A549 (cell line): Measurements from ENCODE around the gene VSX1.

Source experiments
- EP300 ChIP-seq, 2 experiments: fragments of >200 bp; sonication (Bioruptor Twin); formaldehyde crosslinking; IDR thresholded peaks; 2 replicates in 1 of 2; 3 replicates in 1 of 2; pipeline ENCODE4 v1.6.1; 2016 to 2017
- FOSL2 ChIP-seq, 2 experiments: fragments of 450-650 bp in 1 of 2; fragments of >200 bp in 1 of 2; sonication (Bioruptor Twin) in 1 of 2; formaldehyde crosslinking; IDR thresholded peaks; 2 replicates each; pipeline versions ENCODE4 v1.5.0 to v1.6.1; 2016 to 2020; ENCODE audit warnings: mild to moderate bottlenecking in 1 of 2, moderate library complexity in 1 of 2
- HDAC2 ChIP-seq: fragments of 200-600 bp; sonication (generic); IDR thresholded peaks from 2 replicates; pipeline ENCODE4 v1.6.1; 2016
- MYC ChIP-seq: IDR thresholded peaks from 2 replicates; pipeline ENCODE4 v1.6.1; 2012; ENCODE audit warnings: mild to moderate bottlenecking, inconsistent platforms, low read length, improper control_type of control experiment, borderline replicate concordance
- NFE2L2 ChIP-seq: fragments of 150-350 bp; conservative IDR thresholded peaks from 2 replicates; pipeline ENCODE4 v1.6.1; 2014; ENCODE audit warnings: low read length
- POLR2A ChIP-seq: IDR thresholded peaks from 2 replicates; pipeline ENCODE4 v1.6.1; 2012; ENCODE audit warnings: mild to moderate bottlenecking, low read length
- TP53 ChIP-seq: fragments of 250-450 bp; sonication (Bioruptor Pico); IDR thresholded peaks from 2 replicates; pipeline ENCODE4 v1.5.0; 2021; ENCODE audit warnings: mild to moderate bottlenecking, moderate library complexity
- ZFP36 ChIP-seq: fragments of 450-650 bp; IDR thresholded peaks from 2 replicates; pipeline ENCODE4 v1.6.1; 2014; ENCODE audit warnings: borderline replicate concordance; ENCODE audit not compliant: partially characterized antibody
- TF ChIP-seq, protein P1 (sequence below): fragments of >200 bp; sonication (Bioruptor Twin); formaldehyde crosslinking; IDR thresholded peaks from 3 replicates; pipeline ENCODE4 v1.5.1; 2016
- TF ChIP-seq, protein P2 (sequence below): IDR thresholded peaks from 2 replicates; pipeline ENCODE4 v1.6.1; 2012
- TF ChIP-seq, protein P3 (sequence below): IDR thresholded peaks from 2 replicates; pipeline ENCODE4 v1.6.1; 2012
- TF ChIP-seq, protein P4 (sequence below): fragments of 250-450 bp; sonication (Bioruptor Pico); IDR thresholded peaks from 2 replicates; pipeline ENCODE4 v1.5.0; 2021; ENCODE audit warnings: mild to moderate bottlenecking, moderate library complexity, borderline replicate concordance

DNA sequence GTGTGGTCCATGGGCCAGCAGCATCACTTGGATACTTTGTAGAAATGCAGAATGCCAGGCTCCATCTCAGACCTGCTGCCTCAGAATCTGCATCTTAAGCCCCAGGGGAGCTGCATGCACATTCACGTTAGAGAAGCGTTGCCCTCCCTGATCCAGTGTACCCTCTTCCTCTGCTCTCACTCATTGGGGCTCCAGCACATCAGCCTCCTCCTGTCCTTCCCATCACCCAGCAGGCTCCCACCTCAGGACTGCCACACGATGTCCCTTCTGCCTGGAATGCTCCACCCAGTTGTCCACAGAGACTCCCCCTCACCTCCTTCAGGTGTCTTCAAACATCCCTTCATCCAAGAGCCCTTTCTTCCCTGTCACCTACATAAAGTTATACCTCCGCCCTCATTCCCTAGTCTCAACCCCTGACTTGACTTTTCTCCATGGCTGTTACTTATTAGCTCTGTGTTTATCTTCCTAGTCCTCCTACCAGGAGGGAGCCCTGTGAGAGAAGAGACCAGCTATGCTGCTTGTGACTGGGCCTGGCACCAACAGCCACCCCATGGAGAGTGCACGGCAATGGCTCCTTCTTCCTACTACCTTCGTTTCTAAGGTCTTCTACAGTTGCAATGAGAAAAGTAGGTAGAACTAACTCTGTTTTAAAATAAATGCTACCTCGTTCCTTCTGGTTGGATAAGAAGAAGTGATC lies 20.7 kb downstream of the VSX1 start:
- TF ChIP-seq NFE2L2 (no peak), HDAC2 (no peak), POLR2A (no peak), TP53 (CRISPR knock-in tag) (no peak), MYC (no peak), ZFP36 (no peak), EP300 (IDR thresholded peaks at IDR 0.05) (no peak), FOSL2 (IDR thresholded peaks at IDR 0.05) (no peak), FOSL2 (CRISPR knock-in tag; IDR thresholded peaks at IDR 0.05) (no peak)
- TF ChIP-seq, protein P1, sequence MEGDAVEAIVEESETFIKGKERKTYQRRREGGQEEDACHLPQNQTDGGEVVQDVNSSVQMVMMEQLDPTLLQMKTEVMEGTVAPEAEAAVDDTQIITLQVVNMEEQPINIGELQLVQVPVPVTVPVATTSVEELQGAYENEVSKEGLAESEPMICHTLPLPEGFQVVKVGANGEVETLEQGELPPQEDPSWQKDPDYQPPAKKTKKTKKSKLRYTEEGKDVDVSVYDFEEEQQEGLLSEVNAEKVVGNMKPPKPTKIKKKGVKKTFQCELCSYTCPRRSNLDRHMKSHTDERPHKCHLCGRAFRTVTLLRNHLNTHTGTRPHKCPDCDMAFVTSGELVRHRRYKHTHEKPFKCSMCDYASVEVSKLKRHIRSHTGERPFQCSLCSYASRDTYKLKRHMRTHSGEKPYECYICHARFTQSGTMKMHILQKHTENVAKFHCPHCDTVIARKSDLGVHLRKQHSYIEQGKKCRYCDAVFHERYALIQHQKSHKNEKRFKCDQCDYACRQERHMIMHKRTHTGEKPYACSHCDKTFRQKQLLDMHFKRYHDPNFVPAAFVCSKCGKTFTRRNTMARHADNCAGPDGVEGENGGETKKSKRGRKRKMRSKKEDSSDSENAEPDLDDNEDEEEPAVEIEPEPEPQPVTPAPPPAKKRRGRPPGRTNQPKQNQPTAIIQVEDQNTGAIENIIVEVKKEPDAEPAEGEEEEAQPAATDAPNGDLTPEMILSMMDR: no peak
- TF ChIP-seq, protein P2, sequence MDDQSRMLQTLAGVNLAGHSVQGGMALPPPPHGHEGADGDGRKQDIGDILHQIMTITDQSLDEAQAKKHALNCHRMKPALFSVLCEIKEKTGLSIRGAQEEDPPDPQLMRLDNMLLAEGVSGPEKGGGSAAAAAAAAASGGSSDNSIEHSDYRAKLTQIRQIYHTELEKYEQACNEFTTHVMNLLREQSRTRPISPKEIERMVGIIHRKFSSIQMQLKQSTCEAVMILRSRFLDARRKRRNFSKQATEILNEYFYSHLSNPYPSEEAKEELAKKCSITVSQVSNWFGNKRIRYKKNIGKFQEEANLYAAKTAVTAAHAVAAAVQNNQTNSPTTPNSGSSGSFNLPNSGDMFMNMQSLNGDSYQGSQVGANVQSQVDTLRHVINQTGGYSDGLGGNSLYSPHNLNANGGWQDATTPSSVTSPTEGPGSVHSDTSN: no peak
- TF ChIP-seq, protein P3, sequence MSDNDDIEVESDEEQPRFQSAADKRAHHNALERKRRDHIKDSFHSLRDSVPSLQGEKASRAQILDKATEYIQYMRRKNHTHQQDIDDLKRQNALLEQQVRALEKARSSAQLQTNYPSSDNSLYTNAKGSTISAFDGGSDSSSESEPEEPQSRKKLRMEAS: no peak
- TF ChIP-seq, protein P4, sequence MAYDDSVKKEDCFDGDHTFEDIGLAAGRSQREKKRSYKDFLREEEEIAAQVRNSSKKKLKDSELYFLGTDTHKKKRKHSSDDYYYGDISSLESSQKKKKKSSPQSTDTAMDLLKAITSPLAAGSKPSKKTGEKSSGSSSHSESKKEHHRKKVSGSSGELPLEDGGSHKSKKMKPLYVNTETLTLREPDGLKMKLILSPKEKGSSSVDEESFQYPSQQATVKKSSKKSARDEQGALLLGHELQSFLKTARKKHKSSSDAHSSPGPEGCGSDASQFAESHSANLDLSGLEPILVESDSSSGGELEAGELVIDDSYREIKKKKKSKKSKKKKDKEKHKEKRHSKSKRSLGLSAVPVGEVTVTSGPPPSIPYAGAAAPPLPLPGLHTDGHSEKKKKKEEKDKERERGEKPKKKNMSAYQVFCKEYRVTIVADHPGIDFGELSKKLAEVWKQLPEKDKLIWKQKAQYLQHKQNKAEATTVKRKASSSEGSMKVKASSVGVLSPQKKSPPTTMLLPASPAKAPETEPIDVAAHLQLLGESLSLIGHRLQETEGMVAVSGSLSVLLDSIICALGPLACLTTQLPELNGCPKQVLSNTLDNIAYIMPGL (CRISPR knock-in tag): no peak
